Upper lobe of right lung (tissue), 1 donor: ENCODE measurements around the gene KIAA0319L. TPM values are rescaled to one million over a fixed set of nuclear protein-coding genes. Genes with fewer than 3 reads are reported as not detected.

Source experiments
- ATAC-seq: fragments of 200-7000 bp; cut with Tn5 transposase; one replicate; pipeline ENCODE4 v1.9.1; 2020; ENCODE audit warnings: mild to moderate bottlenecking, moderate library complexity
- DNase-seq: peaks from one replicate; pipeline ENCODE4 v3.0.0-alpha.2; 2020
- H3K27ac ChIP-seq: fragments of 200-600 bp; one replicate; pipeline ENCODE4 v1.8.0; 2022
- H3K27me3 ChIP-seq: fragments of 200-600 bp; one replicate; pipeline ENCODE4 v1.8.0; 2022; ENCODE audit warnings: mild to moderate bottlenecking
- H3K36me3 ChIP-seq: fragments of 200-600 bp; one replicate; pipeline ENCODE4 v1.8.0; 2022
- H3K4me1 ChIP-seq: fragments of 200-600 bp; one replicate; pipeline ENCODE4 v1.8.0; 2022
- H3K4me3 ChIP-seq: fragments of 200-600 bp; one replicate; pipeline ENCODE4 v1.8.0; 2022; ENCODE audit warnings: mild to moderate bottlenecking
- H3K9me3 ChIP-seq: fragments of 200-600 bp; one replicate; pipeline ENCODE4 v1.8.0; 2022
- CTCF ChIP-seq: fragments of 200-600 bp; IDR thresholded peaks from one replicate; pipeline ENCODE4 v1.8.0; 2022; ENCODE audit warnings: antibody characterized with exemption
- intact Hi-C: fragments of 100-400 bp; cut with DNase I; formaldehyde crosslinking; loops from one replicate; pipeline ENCODE4 v1.11.0; 2022
- total RNA-seq: library from RNA; stranded (reverse); fragmentation: NEBNext Ultra II Directional; extraction: Animal tissue kit (Norgen Biotek cat#: 25700); gene quantifications from one replicate; pipeline ENCODE4 v1.2.1, GENCODE V29; 2021
- donor health status: DM: no; HTN: yes; CAD: no; lungs with severe emphysema.

The KIAA0319L gene
- total RNA-seq, 1 donor from 2014 or later = 87.7 TPM

- ATAC-seq (no peak), DNase-seq (no peak)
- Histone ChIP-seq H3K27ac (no peak overlapping the region), H3K9me3 (no peaks in the 10 kb centered on the region), H3K4me3 (no peak overlapping the region), H3K27me3 (no peaks in the 10 kb centered on the region), H3K4me1 (peaks cover 21% of the 10 kb centered on the region), H3K36me3 (peaks cover 14% of the 10 kb centered on the region)
- intact Hi-C loops = no loop called here
- TF ChIP-seq CTCF = no peak
Measured at GRCh38 chr1:35502242-35502641, 55.0 kb downstream of the KIAA0319L start.

DNA sequence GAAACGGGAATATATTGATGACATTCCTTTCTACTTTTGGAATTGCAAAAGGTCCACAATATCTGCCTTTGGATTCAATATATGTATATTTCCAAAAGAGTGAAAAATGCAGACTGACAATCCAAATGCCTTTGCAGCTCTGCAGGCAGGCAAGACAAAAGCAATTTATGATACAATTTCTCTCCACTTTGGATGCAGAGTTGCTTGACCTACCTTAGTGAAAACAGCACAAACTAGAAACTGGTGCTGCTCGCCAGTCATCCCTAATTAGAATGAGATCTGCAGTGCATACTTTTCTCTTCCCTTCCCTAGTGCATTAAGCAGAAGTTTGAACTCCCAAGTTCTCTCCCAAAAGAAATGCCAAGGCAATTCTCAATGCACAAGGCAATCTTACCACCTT lies 56.8 kb downstream of the KIAA0319L start:
- Histone ChIP-seq H3K27ac (no peak overlapping the region), H3K9me3 (no peaks in the 10 kb centered on the region), H3K4me3 (no peak overlapping the region), H3K4me1 (peaks cover 3% of the 10 kb centered on the region), H3K36me3 (no peaks in the 10 kb centered on the region), H3K27me3 (no peaks in the 10 kb centered on the region)
- no peak for TF ChIP-seq CTCF
- DNase-seq (no peak), ATAC-seq (no peak)
- intact Hi-C loops = no loop called here

- ATAC-seq (no peak), DNase-seq (no peak)
- Histone ChIP-seq H3K27ac (no peak overlapping the region), H3K9me3 (no peaks in the 10 kb centered on the region), H3K27me3 (no peaks in the 10 kb centered on the region), H3K4me3 (no peak overlapping the region), H3K4me1 (no peaks in the 10 kb centered on the region), H3K36me3 (no peaks in the 10 kb centered on the region)
- TF ChIP-seq CTCF = no peak
- intact Hi-C loops = no loop called here
Measured at GRCh38 chr1:35499652-35500176, 57.5 kb downstream of the KIAA0319L start.

DNA sequence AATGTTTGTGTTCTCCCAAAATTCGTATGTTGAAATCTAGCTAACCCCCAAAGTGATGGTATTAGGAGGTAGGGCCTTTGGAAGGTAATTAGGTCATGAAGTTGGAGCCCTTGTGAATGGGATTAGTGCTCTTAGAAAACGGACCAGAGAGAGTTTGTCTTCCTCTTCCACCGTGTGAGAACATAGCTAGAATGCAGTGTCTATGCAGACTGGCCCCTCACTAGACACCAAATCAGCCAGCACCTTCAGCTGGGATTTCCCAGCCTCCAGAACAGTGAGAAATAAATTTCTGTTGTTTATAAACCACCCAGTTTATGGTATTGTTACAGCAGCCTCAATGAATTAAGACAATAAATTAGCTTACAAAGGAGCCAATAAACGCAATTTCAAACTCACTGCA lies 58.0 kb downstream of the KIAA0319L start:
- TF ChIP-seq CTCF = no peak
- ATAC-seq (no peak), DNase-seq (no peak)
- H3K36me3 ChIP-seq = peaks cover 5% of the 10 kb centered on the region
- H3K27ac ChIP-seq = no peak overlapping the region
- intact Hi-C loops = no loop called here
- H3K9me3 ChIP-seq = no peaks in the 10 kb centered on the region
- no peak overlapping the region for H3K4me3 ChIP-seq
- no peaks in the 10 kb centered on the region for H3K27me3 ChIP-seq
- H3K4me1 ChIP-seq = no peaks in the 10 kb centered on the region

DNA sequence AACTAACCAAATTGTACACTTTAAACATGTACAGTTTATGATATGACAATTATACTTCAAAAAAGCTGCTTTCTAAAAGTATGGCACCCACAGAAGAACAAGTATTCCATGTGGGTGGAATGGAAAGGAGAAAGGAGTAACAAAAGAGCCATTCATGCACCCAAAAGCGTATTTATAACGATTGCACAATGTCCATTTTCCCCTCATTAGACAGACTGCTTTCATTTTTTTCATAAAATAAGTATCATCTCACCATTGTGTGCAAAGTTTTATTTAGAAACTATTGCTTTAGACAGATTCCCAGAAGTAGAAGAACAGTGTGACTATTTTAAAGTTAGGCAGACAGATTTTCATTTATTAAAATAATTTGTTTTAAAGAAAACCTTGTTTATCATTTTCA lies 59.6 kb downstream of the KIAA0319L start:
- intact Hi-C loops = no loop called here
- H3K4me1 ChIP-seq = no peaks in the 10 kb centered on the region
- H3K36me3 ChIP-seq = peaks cover 8% of the 10 kb centered on the region
- H3K4me3 ChIP-seq = no peak overlapping the region
- H3K27me3 ChIP-seq = no peaks in the 10 kb centered on the region
- no peak overlapping the region for H3K27ac ChIP-seq
- DNase-seq (no peak), ATAC-seq (no peak)
- no peaks in the 10 kb centered on the region for H3K9me3 ChIP-seq
- TF ChIP-seq CTCF = no peak

DNA sequence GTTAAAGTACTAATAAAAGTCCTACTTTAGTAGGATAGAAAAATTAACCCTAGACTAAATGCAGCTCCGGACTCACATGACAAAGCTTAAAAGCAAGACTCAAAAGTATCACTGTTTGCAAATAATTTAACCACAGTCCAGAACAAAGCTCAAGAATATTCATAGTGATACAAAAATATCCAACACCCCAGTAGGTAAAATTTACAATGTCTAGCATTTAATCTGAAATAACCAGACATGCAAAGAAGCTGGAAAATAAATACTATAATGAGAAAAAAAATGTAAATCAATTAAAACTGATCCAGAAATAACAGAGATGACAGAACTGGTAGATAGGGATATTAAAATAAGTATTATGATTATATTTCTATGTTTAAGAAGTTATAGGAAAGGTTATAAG lies 67.0 kb downstream of the KIAA0319L start:
- ATAC-seq (no peak), DNase-seq (no peak)
- H3K4me1 ChIP-seq = no peaks in the 10 kb centered on the region
- no peak overlapping the region for H3K27ac ChIP-seq
- intact Hi-C loops = no loop called here
- TF ChIP-seq CTCF = no peak
- no peaks in the 10 kb centered on the region for H3K9me3 ChIP-seq
- H3K36me3 ChIP-seq = peaks cover 8% of the 10 kb centered on the region
- no peak overlapping the region for H3K4me3 ChIP-seq
- H3K27me3 ChIP-seq = no peaks in the 10 kb centered on the region
